ENCODE results near the gene SRSF5. TPM values are rescaled to one million over a fixed set of nuclear protein-coding genes. Genes with fewer than 3 reads are reported as not detected.
"Not testable (repeated sequence)": the region's sequence is repeated elsewhere in the genome, so short reads cannot be mapped to it uniquely, and the experiment has no call there.

SRSF5 gene
- total RNA-seq (2014; rRNA removed; shearing (Covaris generic)), result 144 and 173 TPM in 2 replicates

DNA sequence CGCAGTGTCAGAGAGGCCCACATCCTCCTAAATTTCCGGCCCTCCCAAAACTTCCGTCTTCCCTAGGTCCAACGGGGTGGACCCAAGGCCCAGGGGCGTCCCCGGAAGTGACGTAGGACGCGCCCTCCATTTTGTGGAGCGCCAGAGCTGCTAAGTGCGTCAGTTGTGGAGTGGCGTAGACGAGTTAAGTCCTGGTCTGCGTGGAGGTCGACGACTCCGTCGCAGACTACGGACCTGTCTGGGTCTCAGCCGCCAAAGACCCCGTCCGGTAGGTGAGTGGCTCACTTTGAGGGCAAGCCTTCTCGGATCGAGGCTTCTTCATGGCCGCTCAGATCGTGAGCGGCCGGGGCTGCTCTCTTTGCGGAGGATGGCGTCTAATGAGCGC, at the start of gene SRSF5:
Gene SRSF5 (plus strand): TSS at position 159 of the 385 bp plus-strand sequence. CDS start 1,015 bp downstream, outside the sequence.
- peak; percentile 96 to 97 for DNase-seq
- Histone ChIP-seq H3K27ac (peak within 1 kb of the TSS; percentile 96), H3K9me3 (replicated peaks) (no peaks in the 10 kb centered on the region), H3K36me3 (peaks cover 43% of the 10 kb centered on the region), H3K4me1 (peaks cover 7% of the 10 kb centered on the region), H3K27me3 (no peaks in the 10 kb centered on the region), H3K4me3 (peak within 1 kb of the TSS; percentile 95)

DNA sequence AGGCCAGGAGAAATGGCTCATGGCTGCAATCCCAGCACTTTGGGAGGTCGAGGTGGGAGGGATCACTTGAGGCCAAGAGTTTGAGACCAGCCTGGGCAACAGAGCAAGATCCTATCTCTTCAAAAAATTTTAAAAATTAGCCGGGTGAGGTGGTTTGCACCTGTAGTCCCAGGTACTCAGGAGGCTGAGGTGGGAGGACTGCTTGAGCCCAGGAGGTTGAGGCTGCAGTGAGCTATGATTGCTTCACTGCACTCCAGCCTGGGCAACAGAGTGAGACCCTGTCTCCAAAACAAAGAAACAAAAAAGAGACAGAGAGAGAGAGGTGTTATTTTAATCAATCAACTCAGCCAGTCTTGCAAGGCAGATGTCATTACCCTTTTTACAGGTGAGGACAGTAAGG, 48.3 kb upstream of the SRSF5 start:
- H3K4me3 ChIP-seq; DNase-seq; H3K9me3 ChIP-seq (replicated peaks); H3K27ac ChIP-seq; H3K27me3 ChIP-seq; H3K36me3 ChIP-seq: not testable (repeated sequence)
- H3K4me1 ChIP-seq, result peaks cover 11% of the 10 kb centered on the region

DNA sequence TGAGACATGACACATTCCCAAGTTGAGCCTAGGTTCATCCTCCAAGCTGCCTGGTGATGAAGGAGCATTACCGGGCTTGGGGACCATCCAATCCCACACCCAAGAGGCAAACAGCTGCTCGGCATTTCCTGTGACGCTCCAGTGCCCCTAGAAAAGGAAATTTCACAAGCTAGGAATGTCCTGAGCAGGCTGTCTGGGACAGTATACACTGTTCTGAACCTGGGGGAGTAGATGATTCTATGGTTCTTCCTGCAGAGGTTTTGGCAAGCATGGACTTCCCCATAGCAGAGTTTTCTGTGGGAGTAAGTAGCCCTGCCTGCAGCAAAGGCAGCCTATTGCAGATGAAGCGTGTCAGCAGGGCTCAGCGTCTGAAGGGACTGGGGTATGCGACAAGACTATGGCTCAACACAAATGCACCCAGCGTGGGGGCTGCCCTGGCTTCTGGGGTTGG, 47.4 kb upstream of the SRSF5 start:
- peak; percentile 60 to 71 for DNase-seq
- Histone ChIP-seq H3K27me3 (no peaks in the 10 kb centered on the region), H3K9me3 (replicated peaks) (no peaks in the 10 kb centered on the region), H3K36me3 (no peaks in the 10 kb centered on the region), H3K4me3 (no peak overlapping the region), H3K27ac (0 out of 2 replicates have a peak overlapping the region, but pooled peaks have one; percentile 7), H3K4me1 (peaks cover 11% of the 10 kb centered on the region)

DNA sequence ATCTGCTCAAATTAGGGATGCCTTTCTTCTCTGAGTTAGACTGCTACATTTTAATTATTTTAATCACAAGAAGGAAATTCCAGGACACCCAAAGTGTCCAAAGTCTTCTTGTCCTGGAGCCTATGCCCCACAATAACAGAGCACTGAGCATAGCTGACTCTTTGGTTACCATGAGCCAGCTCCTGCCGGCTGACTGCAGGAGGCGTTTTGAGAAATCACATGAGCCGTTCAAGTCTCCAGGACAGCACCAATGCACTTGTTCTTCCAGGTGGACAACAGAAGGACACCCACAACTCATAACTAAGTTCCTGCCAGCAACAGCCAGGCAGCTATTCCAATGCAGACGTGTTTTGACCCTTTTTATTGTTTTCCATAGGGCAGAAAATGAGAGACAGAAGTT, 46.0 kb upstream of the SRSF5 start:
- no peaks in the 10 kb centered on the region for H3K36me3 ChIP-seq
- no peak overlapping the region for H3K27ac ChIP-seq

DNA sequence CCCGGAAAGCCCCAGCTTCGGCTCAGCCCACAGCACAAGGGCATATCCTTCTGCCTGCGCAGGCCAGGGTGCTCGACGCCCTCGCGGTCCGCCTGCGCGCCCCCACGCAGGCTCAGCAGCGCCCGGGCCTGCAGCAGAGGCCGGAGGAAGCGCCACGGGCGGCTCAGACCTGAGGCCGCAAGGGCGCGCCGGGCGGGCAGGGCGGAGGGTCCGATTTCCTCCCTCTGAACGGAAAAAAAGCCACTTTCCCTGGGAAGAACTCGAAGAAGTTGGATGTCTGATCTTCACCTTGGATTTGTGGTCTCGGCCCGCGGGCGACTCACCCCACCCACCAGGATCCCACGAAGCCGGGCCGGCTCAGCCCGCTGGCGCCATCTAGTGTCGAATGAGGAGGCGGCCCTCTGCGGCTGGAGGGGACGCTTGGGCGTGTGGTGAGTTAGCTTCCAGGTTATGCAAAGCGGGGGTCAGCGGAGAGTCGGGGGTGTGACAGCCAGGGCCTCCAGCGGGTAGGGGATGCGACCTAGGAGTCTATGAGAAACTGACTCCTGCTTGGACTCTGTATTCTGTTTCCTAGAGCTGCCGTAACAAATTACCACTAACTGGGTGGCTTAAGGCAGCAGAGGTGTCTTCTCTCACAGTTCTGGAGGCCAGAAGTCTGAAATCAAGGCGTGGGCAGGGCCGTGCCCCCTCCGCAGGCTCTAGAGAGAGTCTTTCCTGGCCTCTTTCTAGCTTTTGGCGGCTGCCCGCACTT, 40.0 kb upstream of the SRSF5 start:
- Histone ChIP-seq H3K27me3 (no peaks in the 10 kb centered on the region), H3K4me3 (peak overlapping the region; percentile 17), H3K36me3 (no peaks in the 10 kb centered on the region), H3K4me1 (no peaks in the 10 kb centered on the region), H3K9me3 (replicated peaks) (no peaks in the 10 kb centered on the region), H3K27ac (no peak overlapping the region)
- peak; percentile 57 to 82 for DNase-seq

More for the DNA sequence above, 46.0 kb upstream of the SRSF5 start:
- peaks cover 11% of the 10 kb centered on the region for H3K4me1 ChIP-seq
- no peaks in the 10 kb centered on the region for H3K9me3 ChIP-seq (replicated peaks)
- no peaks in the 10 kb centered on the region for H3K27me3 ChIP-seq
- DNase-seq, result no peak
- no peak overlapping the region for H3K4me3 ChIP-seq

DNA sequence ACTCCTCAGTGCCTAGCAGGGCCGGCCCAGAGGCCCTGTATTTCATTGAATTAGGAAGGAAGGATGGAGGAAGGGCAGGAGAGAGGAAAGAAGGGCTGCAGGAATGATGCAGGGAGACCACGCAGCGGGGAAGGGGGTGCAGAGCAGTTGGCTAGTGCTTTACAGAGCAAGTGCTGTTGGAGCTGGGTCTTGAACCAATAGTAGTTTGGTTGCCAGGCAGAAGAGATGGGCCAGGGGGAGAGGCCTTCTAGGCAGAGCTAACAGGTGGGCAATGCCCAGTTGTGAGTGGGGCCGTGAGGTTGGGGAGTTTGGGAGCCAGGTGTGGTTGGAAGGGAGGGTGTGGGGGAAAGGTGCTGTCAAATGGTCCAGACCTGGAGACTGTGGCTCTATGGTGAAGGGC, 39.1 kb upstream of the SRSF5 start:
- H3K9me3 ChIP-seq (replicated peaks), result no peaks in the 10 kb centered on the region
- no peak overlapping the region for H3K27ac ChIP-seq
- H3K4me3 ChIP-seq, result no peak overlapping the region
- no peak for DNase-seq
- no peaks in the 10 kb centered on the region for H3K27me3 ChIP-seq
- H3K36me3 ChIP-seq, result no peaks in the 10 kb centered on the region
- no peaks in the 10 kb centered on the region for H3K4me1 ChIP-seq

DNA sequence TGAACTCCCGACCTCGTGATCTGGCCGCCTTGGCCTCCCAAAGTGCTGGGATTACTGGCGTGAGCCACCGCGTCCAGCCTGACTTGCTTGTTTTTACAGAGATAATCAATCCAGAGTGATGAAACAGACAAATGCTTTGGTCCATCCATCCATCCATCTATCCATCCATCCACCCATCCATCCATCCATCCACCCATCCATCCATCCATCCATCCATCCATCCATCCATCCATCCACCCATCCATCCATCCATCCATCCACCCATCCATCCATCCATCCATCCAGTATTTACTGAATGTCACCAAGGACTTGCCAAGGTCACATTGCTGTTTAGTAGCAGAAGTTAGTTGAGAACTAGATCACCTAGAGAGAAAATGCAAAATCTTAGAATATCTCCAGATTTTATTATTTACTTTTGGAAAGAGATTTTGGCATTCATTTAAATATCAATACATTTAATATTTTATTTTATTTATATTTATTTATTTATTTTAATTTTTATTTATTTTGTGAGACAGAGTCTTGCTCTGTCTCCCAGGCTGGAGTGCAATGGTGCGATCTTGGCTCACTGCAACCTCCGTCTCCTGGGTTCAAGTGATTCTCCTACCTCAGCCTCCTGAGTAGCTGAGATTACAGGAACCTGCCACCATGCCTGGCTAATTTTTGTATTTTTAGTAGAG, 34.9 kb upstream of the SRSF5 start:
- H3K27ac ChIP-seq; H3K27me3 ChIP-seq; H3K4me1 ChIP-seq; H3K36me3 ChIP-seq; H3K4me3 ChIP-seq; DNase-seq; H3K9me3 ChIP-seq (replicated peaks): not testable (repeated sequence)

DNA sequence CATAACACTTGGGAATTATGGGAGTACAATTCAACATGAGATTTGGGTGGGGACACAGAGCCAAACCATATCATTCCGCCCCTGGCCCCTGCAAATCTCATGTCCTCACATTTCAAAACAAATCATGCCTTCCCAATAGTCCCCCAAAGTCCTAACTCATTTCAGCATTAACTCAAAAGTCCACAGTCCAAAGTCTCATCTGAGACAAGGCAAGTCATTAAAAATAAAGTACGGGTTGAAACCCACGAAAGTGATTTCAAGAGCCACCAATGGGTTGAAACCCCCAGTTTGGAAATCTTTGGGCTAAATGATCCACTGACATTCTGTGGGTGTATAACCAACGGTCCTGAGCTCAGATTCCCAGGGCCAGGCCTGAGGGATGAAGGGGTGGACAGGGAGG, 30.5 kb upstream of the SRSF5 start:
- not testable (repeated sequence) for H3K27me3 ChIP-seq; H3K36me3 ChIP-seq; H3K4me1 ChIP-seq; DNase-seq; H3K9me3 ChIP-seq (replicated peaks); H3K27ac ChIP-seq; H3K4me3 ChIP-seq

DNA sequence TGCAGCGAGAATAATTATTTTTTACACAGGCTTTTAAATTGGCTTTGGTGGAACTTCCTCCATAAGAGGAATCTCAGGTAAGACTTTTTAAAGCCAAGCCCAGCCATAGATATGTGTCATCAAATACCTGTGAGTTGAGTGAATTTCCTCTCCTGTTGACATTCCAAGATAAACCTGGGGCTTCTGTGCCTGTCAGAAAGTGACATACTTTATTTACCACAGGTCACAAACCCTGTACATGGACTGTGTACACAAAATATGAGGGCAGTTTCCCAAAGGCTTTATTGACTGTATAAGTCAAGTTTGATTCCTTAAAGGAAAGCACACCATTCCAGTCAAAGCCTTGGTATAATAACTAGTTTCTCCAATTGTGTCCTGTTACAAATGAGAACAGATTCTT, 25.9 kb upstream of the SRSF5 start:
- no peaks in the 10 kb centered on the region for H3K4me1 ChIP-seq
- no peaks in the 10 kb centered on the region for H3K36me3 ChIP-seq
- no peak overlapping the region for H3K27ac ChIP-seq
- DNase-seq, result no peak
- H3K27me3 ChIP-seq, result no peaks in the 10 kb centered on the region
- peaks cover 8% of the 10 kb centered on the region for H3K9me3 ChIP-seq (replicated peaks)
- H3K4me3 ChIP-seq, result no peak overlapping the region

DNA sequence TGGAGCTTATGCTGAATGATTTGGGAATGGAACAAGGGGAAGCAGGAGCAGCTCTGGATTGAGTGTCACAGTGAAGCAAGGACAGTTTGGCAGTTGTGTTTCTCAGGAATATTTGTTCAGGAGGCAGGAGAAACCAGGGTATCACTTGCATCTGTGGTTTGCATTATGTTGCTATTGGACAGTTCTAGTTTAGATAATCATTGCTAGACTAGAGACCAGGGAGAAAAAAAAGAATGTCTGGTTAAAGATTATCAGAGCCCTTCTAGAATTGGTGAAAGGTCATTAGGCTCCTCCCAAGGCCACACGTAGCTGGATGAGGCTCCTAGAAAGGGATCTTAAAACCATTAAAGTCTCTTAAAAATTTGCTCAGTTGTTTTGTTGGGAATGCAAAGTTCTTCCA, 17.0 kb upstream of the SRSF5 start:
- Histone ChIP-seq H3K27me3 (no peaks in the 10 kb centered on the region), H3K4me3 (no peak overlapping the region), H3K4me1 (no peaks in the 10 kb centered on the region), H3K9me3 (replicated peaks) (no peaks in the 10 kb centered on the region), H3K27ac (no peak overlapping the region), H3K36me3 (no peaks in the 10 kb centered on the region)
- no peak for DNase-seq

DNA sequence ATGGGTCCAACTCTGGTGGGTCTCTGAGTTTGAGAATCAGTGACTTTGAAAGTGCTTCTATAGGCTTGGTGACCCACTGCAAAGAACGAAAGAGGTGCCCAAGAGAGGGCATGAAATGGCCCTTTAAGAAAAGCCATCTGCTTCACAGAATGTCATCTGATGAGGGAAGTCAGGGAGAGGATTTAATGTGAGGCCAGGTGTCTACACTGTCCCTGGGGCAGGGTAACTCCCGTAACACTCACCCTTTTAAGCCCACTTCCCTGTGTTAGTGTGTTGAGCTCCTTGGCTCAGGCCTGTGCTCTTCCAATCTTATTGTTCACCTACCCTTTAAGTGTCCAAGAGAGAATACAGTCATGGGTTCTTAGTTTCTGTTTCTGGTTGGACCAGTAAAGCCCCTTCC, 16.4 kb upstream of the SRSF5 start:
- Histone ChIP-seq H3K27me3 (no peaks in the 10 kb centered on the region), H3K4me1 (no peaks in the 10 kb centered on the region)

DNA sequence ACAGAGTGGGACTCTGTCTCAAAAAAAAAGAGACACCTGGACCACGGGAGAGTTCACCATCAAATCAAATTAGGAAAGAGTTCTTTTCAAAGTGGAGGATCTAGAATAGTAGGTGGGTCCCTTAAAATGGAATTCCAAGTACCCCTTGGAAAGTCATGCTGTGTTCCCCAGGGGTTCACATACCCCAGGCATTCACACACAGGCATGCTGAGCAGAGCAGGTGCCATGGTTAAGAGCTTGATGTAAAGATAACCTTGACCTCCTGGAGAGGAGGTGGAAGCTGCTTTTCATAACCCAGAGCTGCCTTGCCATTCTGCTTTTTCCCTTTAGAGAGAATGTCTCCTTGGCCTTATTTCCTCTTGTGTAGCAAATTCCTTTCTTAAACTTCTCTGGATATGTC, 14.2 kb upstream of the SRSF5 start:
- no peaks in the 10 kb centered on the region for H3K9me3 ChIP-seq (replicated peaks)
- no peaks in the 10 kb centered on the region for H3K27me3 ChIP-seq
- H3K4me1 ChIP-seq, result no peaks in the 10 kb centered on the region
- H3K4me3 ChIP-seq, result no peak overlapping the region
- H3K27ac ChIP-seq, result no peak overlapping the region
- no peak for DNase-seq
- H3K36me3 ChIP-seq, result no peaks in the 10 kb centered on the region

More for the DNA sequence above, 16.4 kb upstream of the SRSF5 start:
- no peak for DNase-seq
- Histone ChIP-seq H3K36me3 (no peaks in the 10 kb centered on the region), H3K4me3 (no peak overlapping the region), H3K27ac (no peak overlapping the region), H3K9me3 (replicated peaks) (no peaks in the 10 kb centered on the region)

DNA sequence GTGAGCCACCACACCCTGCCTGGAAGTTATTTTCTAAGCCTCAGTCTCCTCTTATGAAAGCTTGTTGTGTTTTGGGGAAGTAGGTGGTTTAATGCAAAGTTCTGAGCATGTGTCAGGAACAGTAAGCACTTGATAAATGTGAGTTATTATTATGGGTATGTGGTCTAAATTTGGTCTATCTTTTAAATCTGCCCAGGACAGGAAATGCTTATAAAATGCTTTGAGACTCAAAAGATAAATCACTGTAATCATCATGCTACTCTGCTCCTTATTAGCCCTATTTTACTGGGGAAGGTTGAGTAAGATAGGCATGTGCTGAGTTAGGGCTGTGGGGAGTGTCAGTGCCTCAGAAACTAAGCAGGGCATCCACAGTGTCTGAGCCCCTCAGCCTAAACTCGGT, 13.1 kb upstream of the SRSF5 start:
- Histone ChIP-seq H3K4me3 (no peak overlapping the region), H3K27me3 (no peaks in the 10 kb centered on the region), H3K36me3 (no peaks in the 10 kb centered on the region), H3K27ac (no peak overlapping the region), H3K9me3 (replicated peaks) (no peaks in the 10 kb centered on the region), H3K4me1 (no peaks in the 10 kb centered on the region)
- DNase-seq, result no peak

DNA sequence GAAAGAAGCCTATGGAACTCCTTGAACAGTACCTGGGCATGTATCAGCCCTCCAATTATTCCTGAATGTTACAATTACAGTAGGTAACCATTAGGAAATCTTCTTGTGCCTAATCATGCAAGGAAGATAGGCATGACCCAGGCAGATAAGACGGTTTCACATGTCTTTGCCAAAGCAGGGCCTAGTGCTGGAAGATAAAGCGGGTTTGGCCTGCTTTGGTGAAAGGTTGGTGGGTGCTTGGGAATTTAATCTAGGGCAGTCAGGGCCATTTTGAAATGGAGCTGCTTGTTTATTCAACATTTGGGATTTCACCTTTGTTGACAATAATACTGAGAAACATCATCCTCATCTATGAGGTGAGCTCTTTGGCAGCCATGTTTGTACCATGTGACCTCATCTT, 12.5 kb upstream of the SRSF5 start:
- Histone ChIP-seq H3K36me3 (no peaks in the 10 kb centered on the region), H3K4me3 (no peak overlapping the region), H3K27me3 (no peaks in the 10 kb centered on the region), H3K9me3 (replicated peaks) (no peaks in the 10 kb centered on the region), H3K27ac (no peak overlapping the region), H3K4me1 (no peaks in the 10 kb centered on the region)
- no peak for DNase-seq

DNA sequence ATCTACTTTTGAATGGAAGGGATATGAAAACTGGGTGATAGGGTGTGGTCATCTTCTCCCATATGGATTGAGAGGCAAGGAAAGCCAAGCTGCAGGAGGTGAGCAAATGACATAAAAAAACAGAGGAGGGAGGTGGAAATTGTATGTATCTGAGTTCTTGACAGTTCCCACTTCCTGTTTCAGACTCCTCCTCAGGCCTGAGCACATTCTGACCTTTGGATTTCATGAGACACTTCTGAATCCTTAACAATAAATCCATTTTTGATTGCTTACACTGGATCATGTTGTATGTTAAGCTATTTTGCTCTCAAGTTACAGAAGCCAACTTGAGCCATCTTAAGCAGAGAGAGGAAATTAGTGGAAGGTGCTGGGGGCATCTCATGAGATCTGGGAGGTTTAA, 11.6 kb upstream of the SRSF5 start:
- no peaks in the 10 kb centered on the region for H3K4me1 ChIP-seq
- no peak for DNase-seq
- no peaks in the 10 kb centered on the region for H3K36me3 ChIP-seq
- no peaks in the 10 kb centered on the region for H3K27me3 ChIP-seq
- no peaks in the 10 kb centered on the region for H3K9me3 ChIP-seq (replicated peaks)
- H3K4me3 ChIP-seq, result no peak overlapping the region
- H3K27ac ChIP-seq, result no peak overlapping the region

Data from SJCRH30 (cell line).